OCI-LY7 (cell line): Measurements from ENCODE around the gene OSCAR. TPM values are rescaled to one million over a fixed set of nuclear protein-coding genes. Genes with fewer than 3 reads are reported as not detected.
"Not testable (repeated sequence)": the region's sequence is repeated elsewhere in the genome, so short reads cannot be mapped to it uniquely, and the experiment has no call there.

Experiments used
- BruUV-seq: library from RNA; stranded (reverse); fragments of 400-500 nt; replicated peaks from 2 replicates; lab custom pipeline; 2021; lab: Mats Ljungman, UMichigan
- CTCF ChIA-PET: fragments of 300-600 bp; sonication (Branson Sonifier 250); formaldehyde crosslinking; loops from one replicate; lab custom pipeline; 2022; ENCODE audit warnings: antibody characterized with exemption; ENCODE audit not compliant: unreplicated experiment; lab: Charles Lee
- POLR2A ChIA-PET: fragments of 300-600 bp; sonication (Branson Sonifier 250); formaldehyde crosslinking; loops from one replicate; lab custom pipeline; 2022; ENCODE audit warnings: antibody characterized with exemption; lab: Charles Lee
- DNase-seq: peaks from one replicate; pipeline ENCODE4 v3.0.0-alpha.2; 2015; ENCODE audit warnings: low spot score
- H2AFZ ChIP-seq: fragments of 200-600 bp; sonication (generic), shearing (Covaris generic); 2 replicates; pipeline ENCODE4 v1.6.1; 2014; ENCODE audit warnings: mild to moderate bottlenecking, antibody characterized with exemption, low read length, moderate library complexity
- H3K27ac ChIP-seq: fragments of 200-600 bp; sonication (generic); 2 replicates; pipeline ENCODE4 v1.5.1; 2014; ENCODE audit warnings: mixed run types, low read depth, mild to moderate bottlenecking, moderate library complexity, low read length, inconsistent platforms; ENCODE audit not compliant: poor library complexity, severe bottlenecking
- H3K36me3 ChIP-seq: fragments of 200-600 bp; sonication (generic); 2 replicates; pipeline ENCODE4 v1.6.1; 2014; ENCODE audit warnings: mild to moderate bottlenecking, antibody characterized with exemption, low read length, moderate library complexity, mixed read lengths; ENCODE audit not compliant: insufficient read depth
- H3K4me1 ChIP-seq: fragments of 200-600 bp; sonication (generic); 2 replicates; pipeline ENCODE4 v1.5.1; 2014; ENCODE audit warnings: mild to moderate bottlenecking, low read length; ENCODE audit not compliant: insufficient read depth, poor library complexity, severe bottlenecking
- H3K4me2 ChIP-seq: fragments of 200-600 bp; sonication (generic); 2 replicates; pipeline ENCODE4 v1.6.1; 2014; ENCODE audit warnings: mild to moderate bottlenecking, low read length
- H3K4me3 ChIP-seq: fragments of 200-600 bp; sonication (generic); 2 replicates; pipeline ENCODE4 v1.5.1; 2014; ENCODE audit warnings: mild to moderate bottlenecking, low read depth, low read length; ENCODE audit not compliant: poor library complexity, severe bottlenecking
- H3K79me2 ChIP-seq: fragments of 200-600 bp; sonication (generic); 2 replicates; pipeline ENCODE4 v1.6.1; 2016; ENCODE audit warnings: low read depth, mild to moderate bottlenecking, low read length, moderate library complexity, mixed read lengths; ENCODE audit not compliant: insufficient read depth
- H3K9me2 ChIP-seq: fragments of 200-600 bp; sonication (generic); 2 replicates; pipeline ENCODE4 v1.6.1; 2016; ENCODE audit warnings: mild to moderate bottlenecking, low read length, mixed read lengths; ENCODE audit not compliant: insufficient read depth
- H3K9me3 ChIP-seq: fragments of 200-600 bp; sonication (generic); 2 replicates; pipeline ENCODE4 v1.6.1; 2014; ENCODE audit warnings: mild to moderate bottlenecking, mixed run types, low read length, mixed read lengths
- H4K20me1 ChIP-seq: fragments of 200-600 bp; sonication (generic); 2 replicates; pipeline ENCODE4 v1.6.1; 2014; ENCODE audit warnings: mild to moderate bottlenecking, antibody characterized with exemption, low read length, moderate library complexity, mixed read lengths; ENCODE audit not compliant: insufficient read depth
- CTCF ChIP-seq: fragments of 200-600 bp; sonication (generic); conservative IDR thresholded peaks from 2 replicates; pipeline ENCODE4 v1.5.1; 2014; ENCODE audit warnings: mild to moderate bottlenecking, antibody characterized with exemption, low read length, moderate library complexity, mixed read lengths
- EZH2phosphoT487 ChIP-seq: fragments of 200-600 bp; sonication (generic); IDR thresholded peaks from 2 replicates; pipeline ENCODE4 v1.6.1; 2018; ENCODE audit warnings: low read depth, borderline replicate concordance, mild to moderate bottlenecking, mixed run types, antibody characterized with exemption, low read length, moderate library complexity, mixed read lengths
- intact Hi-C: fragments of 100-400 bp; cut with micrococcal nuclease; formaldehyde crosslinking; loops from one replicate; pipeline ENCODE4 v1.10.0; 2022; ENCODE audit not compliant: unreplicated experiment
- total RNA-seq, 2 experiments: library from RNA; depleted of rRNA in 1 of 2; stranded (reverse); fragments of >200 nt in 1 of 2; shearing (Covaris generic) in 1 of 2; gene quantifications; 2 replicates each; pipeline ENCODE4 v1.2.3, GENCODE V29; 2014 to 2022

The OSCAR gene
- total RNA-seq, 2 experiments from 2014 or later: 0.32 TPM; not detected in 1

- CTCF ChIA-PET: no interaction called here
- Histone ChIP-seq H4K20me1 (no peaks in the 10 kb centered on the region), H3K4me1 (peaks cover 20% of the 10 kb centered on the region), H3K36me3 (no peaks in the 10 kb centered on the region), H3K9me3 (no peaks in the 10 kb centered on the region), H2AFZ (peak overlapping the region; percentile 97), H3K9me2 (no peaks in the 10 kb centered on the region), H3K4me2 (peak overlapping the region; percentile 67), H3K4me3 (peak overlapping the region; percentile 45), H3K79me2 (no peaks in the 10 kb centered on the region), H3K27ac (peak overlapping the region; percentile 4)
- POLR2A ChIA-PET: no interaction called here
- intact Hi-C loops: no loop called here
- DNase-seq: peak; percentile 67
- BruUV-seq: no TSS peak
- no peak for TF ChIP-seq EZH2phosphoT487
- TF ChIP-seq CTCF: peak; percentile 66
Observed at GRCh38 chr19:54096617-54097106, 3.9 kb downstream of the OSCAR start.

- H3K36me3 ChIP-seq, H3K79me2 ChIP-seq, intact Hi-C loops, POLR2A ChIA-PET, BruUV-seq, H3K9me3 ChIP-seq, CTCF ChIA-PET, H4K20me1 ChIP-seq, H3K9me2 ChIP-seq, H3K27ac ChIP-seq: not testable (repeated sequence)
- Histone ChIP-seq H3K4me3 (peak overlapping the region; percentile 45), H2AFZ (peak overlapping the region; percentile 97), H3K4me1 (peaks cover 20% of the 10 kb centered on the region), H3K4me2 (peak overlapping the region; percentile 67)
- peak; percentile 54 for DNase-seq
Observed at GRCh38 chr19:54095859-54096616, 4.6 kb downstream of the OSCAR start.

GRCh38 chr19:54095136-54095858 is 5.3 kb downstream of the OSCAR start:
- peaks cover 20% of the 10 kb centered on the region for H3K4me1 ChIP-seq
- no peaks in the 10 kb centered on the region for H3K9me3 ChIP-seq
- DNase-seq: no peak
- no TSS peak for BruUV-seq
- H3K4me3 ChIP-seq: peak overlapping the region; percentile 45
- H3K4me2 ChIP-seq: peak overlapping the region; percentile 67
- POLR2A ChIA-PET: no interaction called here
- H3K27ac ChIP-seq: no peak overlapping the region
- no peaks in the 10 kb centered on the region for H3K9me2 ChIP-seq
- H3K79me2 ChIP-seq: no peaks in the 10 kb centered on the region
- intact Hi-C loops: no loop called here
- CTCF ChIA-PET: no interaction called here
- H4K20me1 ChIP-seq: no peaks in the 10 kb centered on the region
- TF ChIP-seq CTCF: no peak
- TF ChIP-seq EZH2phosphoT487: no peak
- H3K36me3 ChIP-seq: no peaks in the 10 kb centered on the region
- peak overlapping the region; percentile 97 for H2AFZ ChIP-seq
